Right renal pelvis (tissue), 4 donors: ENCODE results near the gene AHRR. TPM values are rescaled to one million over a fixed set of nuclear protein-coding genes. Genes with fewer than 3 reads are reported as not detected.
"Not testable (repeated sequence)": the region's sequence is repeated elsewhere in the genome, so short reads cannot be mapped to it uniquely, and the experiment has no call there.

Source experiments
- DNase-seq, 4 donors: peaks; one replicate each; pipeline ENCODE4 v3.0.0-alpha.2; 2013; ENCODE audit warnings: low read depth in 4 of 4, low spot score in 3 of 4, missing footprints in 1 of 4
- polyA plus RNA-seq, 4 donors: library from polyadenylated mRNA; unstranded; fragments of 120-200 nt; gene quantifications; one replicate each; pipeline ENCODE4 v1.2.1, GENCODE V29; 2013; ENCODE audit not compliant: insufficient read length in 4 of 4

Gene AHRR
- polyA plus RNA-seq, 4 donors: 1.8 to 2.9 (median 2.4) TPM

DNA sequence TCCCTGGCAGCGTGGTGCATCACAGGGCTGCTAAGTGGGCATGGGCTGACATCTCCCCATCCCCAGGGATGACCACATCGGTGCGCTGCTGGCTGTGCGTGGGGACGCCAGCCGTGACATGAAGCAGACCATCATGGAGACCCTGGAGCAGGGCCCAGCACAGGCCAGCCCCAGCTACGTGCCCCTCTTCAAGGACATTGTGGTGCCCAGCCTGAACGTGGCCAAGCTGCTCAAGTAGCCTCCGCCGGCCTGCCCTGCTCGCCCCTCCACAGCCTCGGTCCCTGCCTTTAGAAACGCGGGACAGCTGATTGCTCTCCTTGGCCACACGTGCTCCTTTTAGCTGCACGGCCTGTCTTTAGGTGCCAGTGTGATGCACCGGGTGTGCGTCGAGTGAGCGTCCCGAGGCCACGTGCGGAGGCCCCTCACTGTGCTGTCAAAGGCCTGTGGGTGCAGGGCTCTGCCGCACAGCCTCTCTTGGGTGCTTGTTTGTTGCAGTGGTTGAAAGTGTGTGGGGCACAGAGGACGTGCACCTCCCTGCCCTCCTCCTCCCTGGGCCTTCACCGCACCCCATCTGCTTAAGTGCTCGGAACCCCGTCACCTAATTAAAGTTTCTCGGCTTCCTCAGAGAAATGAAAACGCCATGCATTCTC lies 145.3 kb downstream of the AHRR start:
- no peak for DNase-seq

DNA sequence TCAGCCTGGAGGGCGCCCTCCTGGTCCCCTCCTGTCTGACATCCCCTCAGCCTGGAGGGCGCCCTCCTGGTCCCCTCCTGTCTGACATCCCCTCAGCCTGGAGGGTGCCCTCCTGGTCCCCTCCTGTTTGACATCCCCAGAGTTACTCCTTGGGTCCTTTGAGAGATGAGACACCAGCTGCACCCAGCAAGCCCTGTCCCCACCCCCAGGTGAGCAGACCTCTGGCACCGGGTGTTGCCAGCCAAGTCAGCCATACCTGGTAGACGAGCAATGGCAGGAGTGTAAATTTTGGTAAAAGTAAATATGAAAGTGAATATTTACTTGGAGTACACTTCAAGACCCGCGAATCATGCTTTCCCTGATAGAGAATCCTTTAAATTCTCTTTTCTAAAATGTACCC lies 146.9 kb downstream of the AHRR start:
- DNase-seq: no peak

DNA sequence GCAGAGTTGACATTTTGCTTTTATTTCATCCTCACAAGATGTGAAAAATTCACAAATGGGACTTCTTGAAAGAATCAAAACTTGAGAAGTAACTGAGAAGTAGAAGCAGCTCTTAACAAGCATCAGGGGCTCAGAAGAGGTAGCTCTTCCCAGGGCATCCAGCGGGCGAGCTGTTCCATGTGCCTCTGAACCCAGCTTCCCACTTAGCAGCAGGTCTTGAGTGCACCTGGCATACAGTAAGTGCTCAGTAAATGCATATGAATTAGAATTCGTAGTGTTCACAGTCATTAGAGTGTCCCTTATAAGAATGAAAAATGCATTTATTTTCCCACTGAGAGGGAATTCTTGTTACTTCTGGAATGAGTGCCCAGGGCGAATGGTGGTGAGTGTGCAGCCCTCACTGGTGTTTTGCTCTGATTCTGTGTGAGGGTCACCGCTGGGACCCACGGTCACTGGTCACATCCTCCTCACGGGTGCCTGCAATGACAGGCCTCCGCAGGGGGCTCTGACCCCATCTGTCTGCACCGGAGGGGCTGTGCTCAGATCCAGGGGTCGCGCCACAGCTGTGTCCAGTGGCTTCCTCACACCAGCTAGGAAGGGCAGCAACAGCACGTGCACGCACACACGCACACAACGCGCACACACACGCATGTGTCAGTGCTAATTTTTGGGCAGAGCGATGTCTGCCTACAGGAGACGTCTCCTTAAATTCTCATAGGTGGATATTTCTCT lies 148.4 kb downstream of the AHRR start:
- DNase-seq: no peak

DNA sequence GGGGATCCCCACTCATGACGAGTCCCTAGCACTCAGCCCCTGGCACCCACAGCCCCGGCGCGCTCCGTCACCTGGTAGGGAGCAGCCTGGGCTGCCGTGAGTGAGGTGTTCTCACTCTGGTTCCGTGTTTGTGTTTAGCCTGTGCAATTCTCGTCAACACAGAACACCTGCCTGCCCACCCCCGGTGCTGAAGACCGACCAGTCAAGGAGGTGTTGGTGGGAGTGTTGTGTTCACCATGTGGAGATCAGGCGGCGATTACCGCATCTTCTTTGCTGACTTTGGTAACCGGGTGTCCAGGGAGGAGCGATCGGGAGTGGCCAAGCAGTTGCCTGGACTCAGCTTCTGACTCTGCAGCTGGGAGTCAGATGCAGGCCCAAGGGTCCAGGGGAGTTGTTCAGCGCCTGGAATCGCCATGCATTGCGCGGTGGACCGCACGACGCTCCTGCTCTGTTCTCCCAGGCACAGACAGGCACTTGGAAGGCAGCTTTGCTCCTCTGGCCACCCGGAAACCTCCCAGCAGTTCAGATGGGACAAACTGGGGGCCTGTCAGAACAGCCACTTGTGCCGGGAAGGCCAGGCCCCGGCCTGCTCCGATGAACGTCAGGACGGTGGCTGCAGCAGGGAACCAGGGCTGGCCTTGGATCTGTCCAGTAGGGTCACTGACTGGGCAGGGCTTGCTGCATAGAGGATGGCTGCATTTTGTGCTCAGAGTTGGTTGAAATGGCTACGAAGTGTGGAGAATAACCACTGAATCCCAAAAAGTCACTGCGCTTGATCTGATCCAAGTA lies 149.6 kb downstream of the AHRR start:
- no peak for DNase-seq

DNA sequence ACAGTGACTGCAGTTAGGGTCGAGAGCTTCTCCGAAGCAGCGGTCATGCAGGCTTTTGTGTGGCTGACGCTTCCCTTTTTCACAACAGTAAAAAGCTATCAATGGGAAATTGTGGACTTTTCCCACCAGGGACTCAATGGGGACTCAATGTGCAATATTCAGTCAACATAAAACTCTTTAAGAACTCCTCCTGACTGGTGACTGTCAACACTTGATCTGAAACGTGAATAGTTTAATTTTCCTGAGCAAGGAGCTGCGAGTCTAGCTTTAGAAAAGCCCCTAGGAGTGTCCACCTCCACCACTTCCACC lies 150.2 kb downstream of the AHRR start:
- DNase-seq: no peak

DNA sequence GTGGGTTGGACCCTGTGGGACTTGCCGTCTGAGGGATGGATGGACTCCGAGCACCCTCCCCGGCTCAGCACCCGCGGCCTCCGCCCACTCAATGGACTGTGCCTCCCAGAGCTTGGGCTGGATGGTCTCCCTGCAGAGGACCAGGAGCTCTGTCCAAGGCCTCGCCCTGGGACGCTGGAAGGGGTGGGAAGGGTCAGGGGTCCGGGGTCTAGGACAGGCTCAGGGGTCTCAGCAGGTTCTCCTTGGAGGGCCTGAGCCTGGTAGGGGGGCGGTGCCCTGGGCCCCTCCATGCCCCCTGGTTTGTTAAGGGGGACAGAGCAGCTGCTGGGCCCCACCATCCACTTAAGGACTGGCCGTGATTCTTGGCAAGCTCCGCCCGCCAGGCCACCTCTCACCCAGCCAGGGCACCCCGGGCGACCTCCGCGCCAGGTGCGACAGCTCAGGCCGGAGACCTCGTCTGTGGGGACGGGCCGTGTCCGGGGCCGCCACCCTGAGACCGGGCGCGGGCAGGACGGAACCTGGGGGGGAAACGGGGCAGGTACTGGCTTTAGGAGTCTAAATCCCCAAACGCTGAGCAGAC lies 150.7 kb downstream of the AHRR start:
- no peak for DNase-seq

DNA sequence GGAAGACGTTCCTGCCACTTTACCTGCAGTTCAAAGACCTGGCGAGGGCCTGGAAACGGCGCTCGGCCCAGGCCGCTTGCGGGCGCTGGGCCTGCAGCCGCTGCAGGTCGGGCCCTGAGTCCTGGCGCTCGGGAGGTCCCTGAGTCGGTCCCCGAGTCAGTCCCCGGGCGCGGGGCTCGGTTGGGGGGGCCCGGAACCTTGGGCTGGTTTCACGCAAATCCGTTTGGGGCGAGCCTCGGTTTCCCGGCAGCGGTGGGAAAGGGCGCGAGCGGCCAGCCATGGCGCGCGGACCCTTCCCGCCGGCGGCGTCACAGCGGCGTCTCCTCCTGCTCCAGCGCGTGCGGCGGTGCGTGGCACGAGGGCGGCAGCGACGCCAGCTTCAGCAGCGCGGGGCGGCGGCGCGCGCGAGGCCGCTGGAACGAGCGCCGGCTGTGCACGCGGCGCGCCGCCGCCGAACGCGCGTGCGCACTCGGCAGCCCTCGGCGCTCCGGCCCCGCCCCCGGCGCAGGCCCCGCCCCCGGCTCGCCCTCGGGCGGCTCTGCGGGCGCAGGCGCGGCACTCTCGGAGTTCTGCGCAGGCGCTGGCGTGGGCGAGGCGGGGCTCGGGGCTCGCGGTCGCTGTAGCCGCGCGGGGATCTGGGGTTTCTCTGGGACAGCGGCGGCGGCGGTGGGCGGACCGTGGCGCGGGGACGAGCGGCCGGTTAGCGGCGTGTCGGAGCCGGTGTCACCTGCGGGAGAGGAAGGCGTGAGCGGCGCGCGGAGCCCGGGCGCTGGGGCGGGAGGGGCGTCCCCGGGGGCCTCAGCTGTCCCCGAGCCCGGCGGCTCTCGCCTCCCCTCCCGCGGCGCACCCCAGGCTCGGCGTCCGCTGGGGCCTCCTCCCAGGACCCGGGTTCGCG lies 151.4 kb downstream of the AHRR start:
- DNase-seq: peak; percentile 58 to 77 (median 68)

DNA sequence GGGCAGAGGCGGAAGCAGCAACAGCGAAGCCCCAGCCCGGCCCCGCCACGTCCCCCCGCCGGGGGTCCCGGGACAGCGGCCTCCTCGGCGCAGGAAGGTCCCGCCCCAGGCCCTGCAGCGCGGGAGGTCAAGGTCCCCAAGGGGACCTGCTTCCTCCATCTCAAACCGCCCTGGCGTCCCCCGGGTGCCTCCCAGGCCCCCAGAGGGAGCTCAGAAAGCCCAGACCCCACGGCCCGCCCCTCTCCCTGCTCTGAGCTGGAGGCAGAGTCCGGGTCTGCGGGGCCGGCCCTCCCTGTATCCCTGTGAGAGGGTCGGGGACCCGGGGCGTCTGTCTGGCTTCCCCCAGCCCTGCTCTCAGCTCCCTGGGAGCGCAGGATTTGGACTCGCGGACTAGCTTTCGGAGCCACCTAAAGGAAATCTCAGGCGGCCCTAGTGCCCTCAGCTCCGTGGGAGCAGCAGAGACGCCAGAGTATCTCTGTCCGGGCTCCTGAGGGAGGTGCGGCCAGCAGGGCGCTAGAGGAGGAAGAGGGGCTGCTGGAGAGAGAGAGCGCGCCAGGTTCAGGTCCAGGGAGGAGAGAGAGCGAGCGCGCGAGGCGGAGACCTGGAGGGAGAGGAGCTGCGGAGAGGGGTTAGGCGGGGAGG lies 152.2 kb downstream of the AHRR start:
- no peak for DNase-seq

DNA sequence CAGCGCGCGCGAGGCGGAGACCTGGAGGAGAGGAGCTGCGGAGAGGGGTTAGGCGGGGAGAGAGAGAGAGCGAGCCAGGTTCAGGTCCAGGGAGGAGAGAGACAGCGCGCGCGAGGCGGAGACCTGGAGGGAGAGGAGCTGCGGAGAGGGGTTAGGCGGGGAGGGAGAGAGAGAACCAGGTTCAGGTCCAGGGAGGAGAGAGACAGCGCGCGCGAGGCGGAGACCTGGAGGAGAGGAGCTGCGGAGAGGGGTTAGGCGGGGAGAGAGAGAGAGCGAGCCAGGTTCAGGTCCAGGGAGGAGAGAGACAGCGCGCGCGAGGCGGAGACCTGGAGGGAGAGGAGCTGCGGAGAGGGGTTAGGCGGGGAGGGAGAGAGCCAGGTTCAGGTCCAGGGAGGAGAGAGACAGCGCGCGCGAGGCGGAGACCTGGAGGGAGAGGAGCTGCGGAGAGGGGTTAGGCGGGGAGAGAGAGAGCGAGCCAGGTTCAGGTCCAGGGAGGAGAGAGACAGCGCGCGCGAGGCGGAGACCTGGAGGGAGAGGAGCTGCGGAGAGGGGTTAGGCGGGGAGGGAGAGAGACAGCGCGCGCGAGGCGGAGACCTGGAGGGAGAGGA lies 152.8 kb downstream of the AHRR start:
- not testable (repeated sequence) for DNase-seq

DNA sequence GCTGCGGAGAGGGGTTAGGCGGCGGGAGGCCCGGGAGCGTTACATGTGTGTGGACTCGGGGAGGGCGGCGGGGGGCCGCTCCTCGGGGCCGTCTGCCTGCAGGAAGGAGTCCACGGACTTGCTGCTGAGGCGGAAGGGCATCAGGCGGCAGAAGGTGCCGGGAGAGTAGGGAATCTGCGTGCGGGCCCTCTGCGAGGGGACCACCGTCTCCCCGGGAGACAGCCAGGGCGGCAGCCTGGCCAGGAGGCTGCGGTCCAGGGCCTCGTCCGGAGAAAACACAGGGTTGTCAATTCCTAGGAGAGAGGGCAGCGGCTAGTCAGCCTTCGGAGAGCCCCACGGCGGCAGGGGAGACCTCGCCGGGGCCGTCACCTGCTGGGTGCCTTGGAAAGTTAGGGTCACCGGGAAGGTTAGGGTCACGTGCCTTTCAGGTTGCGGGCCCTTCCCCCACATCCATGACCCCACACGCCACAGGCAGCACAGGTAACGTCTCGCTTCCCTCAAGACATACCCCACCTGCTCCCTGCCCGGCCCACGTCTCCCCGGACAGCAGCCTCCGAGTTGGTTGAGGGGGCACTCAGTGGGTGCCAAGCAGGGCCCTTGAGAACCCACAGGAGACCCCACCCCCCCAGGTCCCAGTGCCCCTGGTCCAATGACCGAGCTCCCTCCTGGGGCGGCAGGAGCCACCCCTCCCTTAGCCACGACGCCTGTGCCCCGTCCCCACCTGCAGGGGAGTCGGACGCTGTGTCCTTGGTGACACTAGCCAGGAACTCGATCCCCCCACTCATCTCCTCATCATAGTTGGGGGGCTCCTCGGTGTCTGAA lies 153.5 kb downstream of the AHRR start:
- no peak for DNase-seq

DNA sequence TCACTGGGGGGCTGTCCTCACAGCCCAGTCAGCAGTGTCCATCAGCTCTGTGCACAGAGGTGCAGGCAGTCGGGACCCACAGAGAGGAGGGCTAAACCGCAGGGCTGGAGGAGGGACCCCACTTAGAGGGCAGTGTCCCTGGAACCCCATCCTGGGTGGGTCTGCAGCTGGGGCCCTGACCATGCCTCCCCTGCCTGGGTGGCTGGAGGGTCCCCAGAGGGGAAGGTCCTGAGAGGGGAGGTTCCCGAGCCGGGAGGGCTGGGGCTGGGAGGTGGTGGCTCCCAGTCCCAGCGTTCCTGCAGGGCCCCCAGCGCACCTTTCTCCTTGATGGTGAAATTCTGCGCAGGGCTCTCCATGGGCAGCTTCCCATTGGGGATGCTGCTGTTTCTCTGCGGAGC lies 154.2 kb downstream of the AHRR start:
- DNase-seq: no peak

DNA sequence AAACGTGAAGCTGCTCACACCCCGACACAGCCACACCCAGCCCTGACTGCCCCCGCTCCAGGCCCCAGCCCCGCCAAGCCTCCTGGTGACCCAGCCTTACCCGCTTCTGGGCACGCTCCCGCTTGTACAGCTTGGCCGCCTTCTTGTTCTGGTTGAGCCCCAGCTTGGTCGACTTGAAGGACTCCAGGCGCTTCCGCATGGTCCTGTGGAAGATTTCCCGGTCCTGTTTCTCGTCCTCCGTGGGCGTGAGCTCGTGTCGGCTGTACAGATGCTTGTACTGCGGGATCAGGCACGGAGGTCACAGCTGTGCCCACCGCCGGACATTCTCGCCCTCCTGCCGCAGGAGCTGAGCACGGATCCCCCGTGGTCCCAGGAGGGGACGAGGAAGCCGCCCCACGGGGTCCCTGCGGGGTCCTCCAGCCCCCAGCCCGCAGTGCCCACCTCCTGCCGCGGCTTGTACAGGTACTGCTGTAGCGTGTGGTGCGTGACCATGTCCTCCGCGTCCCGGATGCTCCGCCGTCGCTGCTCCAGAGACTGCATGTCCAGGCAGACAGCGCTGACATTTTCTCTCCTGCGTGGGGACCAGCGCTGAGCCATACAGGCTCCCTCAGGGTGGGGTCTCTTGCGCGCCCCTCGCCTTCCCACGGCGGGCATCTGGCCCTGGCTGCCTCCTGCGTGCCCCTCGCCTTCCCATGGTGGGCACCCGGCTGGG lies 154.7 kb downstream of the AHRR start:
- DNase-seq: no peak

DNA sequence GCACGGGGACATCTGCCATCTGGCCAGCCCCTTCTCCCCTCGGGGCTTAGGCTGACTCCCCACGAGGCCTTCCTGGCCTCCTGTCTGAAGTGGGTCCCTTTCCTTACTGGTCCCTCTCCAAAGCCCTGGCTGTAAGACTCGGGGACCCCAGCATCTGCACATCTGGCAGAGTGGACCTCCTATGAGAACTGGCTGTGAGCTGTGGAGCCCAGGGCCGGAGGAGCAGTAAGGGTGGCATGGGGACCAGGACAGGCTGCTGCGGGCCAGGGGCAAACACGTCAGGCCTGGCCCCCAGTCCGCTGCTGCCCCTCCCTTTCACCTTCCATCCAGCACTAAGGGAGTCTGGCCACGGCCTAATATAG lies 155.3 kb downstream of the AHRR start:
- DNase-seq: no peak

DNA sequence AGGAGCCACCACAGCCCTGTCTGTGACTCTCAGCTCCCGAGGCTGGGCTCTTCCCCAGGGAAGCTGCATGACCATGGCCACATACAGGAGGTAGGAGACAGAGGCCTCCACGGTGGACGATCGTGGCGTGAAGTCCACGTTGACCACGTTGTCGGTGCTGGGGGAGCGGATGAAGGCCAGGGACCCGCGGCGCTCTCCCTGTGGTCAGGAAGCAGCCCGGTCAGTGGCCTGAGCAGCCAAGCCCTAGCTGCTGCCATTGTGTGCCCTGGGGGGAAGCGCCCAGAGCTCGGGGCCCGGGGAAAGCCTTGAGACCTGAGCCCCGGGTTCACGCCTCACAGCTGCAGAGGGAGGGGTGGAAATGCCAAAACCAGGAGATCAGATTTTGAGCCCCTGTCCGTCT lies 155.7 kb downstream of the AHRR start:
- DNase-seq: no peak

DNA sequence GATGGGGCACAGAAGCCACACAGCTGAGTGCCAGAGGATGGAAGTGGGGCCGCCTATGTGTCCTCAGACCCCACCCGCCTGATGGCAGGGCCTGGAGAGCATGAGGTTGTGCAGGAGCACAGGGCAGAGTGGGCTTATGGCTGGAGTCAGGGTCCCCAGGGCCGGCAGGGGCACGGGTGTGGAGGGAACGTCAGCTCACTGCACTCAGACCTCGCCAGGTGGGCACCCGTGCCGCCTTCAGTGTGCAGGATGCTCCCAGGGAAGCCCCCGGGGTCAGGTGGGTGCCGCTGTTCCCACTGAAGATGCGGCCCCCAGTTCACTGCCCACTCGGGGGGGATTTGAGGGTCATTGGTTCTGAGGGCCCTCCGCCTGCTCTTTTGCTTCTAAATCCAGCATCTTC lies 156.4 kb downstream of the AHRR start:
- no peak for DNase-seq

DNA sequence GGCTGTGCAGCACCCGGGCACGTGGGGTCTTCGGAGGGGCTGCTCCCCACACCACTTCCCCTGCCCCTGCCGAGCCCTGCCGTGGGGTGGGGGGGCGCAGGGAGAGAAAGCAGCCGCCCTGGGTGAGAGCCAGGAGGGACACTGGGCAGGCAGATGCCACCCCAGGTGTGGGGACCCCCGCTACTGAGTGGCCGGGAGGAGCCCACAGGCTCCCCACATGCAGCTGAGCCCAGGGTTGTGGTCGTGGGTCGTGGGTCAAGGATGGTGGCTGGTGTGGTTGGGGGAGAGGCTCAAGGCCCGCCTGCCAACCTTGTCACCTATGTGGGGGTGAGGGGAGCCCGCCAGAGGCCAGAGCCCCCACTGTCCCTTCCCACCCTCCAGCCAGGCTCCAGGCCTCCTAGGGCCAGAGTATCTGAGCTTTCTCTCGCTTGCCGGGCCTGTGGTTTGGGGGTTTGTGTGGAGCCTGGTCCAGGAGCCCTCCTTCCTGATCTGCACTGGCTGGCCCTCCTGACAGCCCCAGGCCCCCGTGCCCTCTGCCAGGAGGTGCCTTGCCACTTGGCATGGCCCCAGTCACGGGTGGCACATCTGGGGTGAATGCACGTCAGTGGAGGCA lies 157.0 kb downstream of the AHRR start:
- DNase-seq: no peak

DNA sequence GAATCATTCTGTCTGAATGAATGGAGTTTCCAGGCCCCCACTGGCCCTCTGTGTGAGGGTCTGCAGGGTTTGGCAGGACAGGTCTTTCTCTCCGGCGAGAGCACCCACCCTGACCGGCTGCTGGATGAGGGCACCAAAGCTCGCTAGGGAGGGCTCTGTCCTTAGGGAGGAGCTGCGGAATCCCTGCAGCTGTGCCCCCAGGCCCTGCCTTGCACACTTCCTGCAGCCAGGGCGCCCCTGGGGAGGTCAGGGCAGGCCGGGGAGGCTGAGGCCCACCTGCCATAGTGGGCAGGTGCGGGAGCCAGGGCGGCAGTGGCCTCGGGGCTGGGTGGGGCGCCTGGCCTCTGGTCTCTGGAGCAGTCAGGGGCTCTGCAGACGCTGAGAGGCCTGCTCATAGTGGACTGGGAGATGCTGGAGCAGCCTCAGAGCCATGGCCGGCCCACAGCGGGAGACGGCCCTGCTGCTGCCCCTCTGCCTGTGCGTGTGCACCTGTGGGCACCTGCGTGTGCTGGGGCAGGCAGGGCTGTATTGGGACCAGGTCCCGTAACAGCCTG lies 157.5 kb downstream of the AHRR start:
- DNase-seq: no peak
